H9 (cell line): Measurements from ENCODE around the gene WNT3A. TPM values are rescaled to one million over a fixed set of nuclear protein-coding genes. Genes with fewer than 3 reads are reported as not detected.

Experiments used
- DNase-seq: peaks from one replicate; pipeline ENCODE4 v3.0.0-alpha.2; 2017
- H2AFZ ChIP-seq: one replicate; pipeline ENCODE4 v1.6.1; 2013; ENCODE audit warnings: mild to moderate bottlenecking, low read length, control low read depth, moderate library complexity
- H2AK5ac ChIP-seq: 2 replicates; pipeline ENCODE4 v1.6.1; 2013; ENCODE audit warnings: low read length, control low read depth, mixed read lengths; ENCODE audit not compliant: insufficient read length
- H2BK120ac ChIP-seq: one replicate; pipeline ENCODE4 v1.6.1; 2013; ENCODE audit warnings: low read depth, mild to moderate bottlenecking, low read length, control low read depth, inconsistent platforms; ENCODE audit not compliant: poor library complexity, severe bottlenecking
- H2BK12ac ChIP-seq: 2 replicates; pipeline ENCODE4 v1.6.1; 2013; ENCODE audit warnings: low read length, control low read depth, mixed read lengths, low read depth; ENCODE audit not compliant: insufficient read length
- H2BK15ac ChIP-seq: 2 replicates; pipeline ENCODE4 v1.6.1; 2013; ENCODE audit warnings: low read depth, low read length, control low read depth
- H2BK20ac ChIP-seq: one replicate; pipeline ENCODE4 v1.6.1; 2013; ENCODE audit warnings: low read depth, mild to moderate bottlenecking, low read length, control low read depth, inconsistent platforms; ENCODE audit not compliant: poor library complexity, severe bottlenecking
- H2BK5ac ChIP-seq: 2 replicates; pipeline ENCODE4 v1.6.1; 2013; ENCODE audit warnings: low read length, control low read depth, mixed read lengths; ENCODE audit not compliant: insufficient read length
- H3K14ac ChIP-seq: 2 replicates; pipeline ENCODE4 v1.6.1; 2013; ENCODE audit warnings: low read length, control low read depth; ENCODE audit not compliant: insufficient read depth
- H3K18ac ChIP-seq: 2 replicates; pipeline ENCODE4 v1.6.1; 2013; ENCODE audit warnings: low read depth, mild to moderate bottlenecking, mixed read lengths, low read length, control low read depth; ENCODE audit not compliant: insufficient read length
- H3K23ac ChIP-seq: 2 replicates; pipeline ENCODE4 v1.6.1; 2013; ENCODE audit warnings: low read length, control low read depth, mixed read lengths, low read depth; ENCODE audit not compliant: insufficient read length
- H3K23me2 ChIP-seq: 2 replicates; pipeline ENCODE4 v1.6.1; 2013; ENCODE audit warnings: low read depth, mild to moderate bottlenecking, mixed read lengths, low read length, control low read depth; ENCODE audit not compliant: insufficient read length, poor library complexity, severe bottlenecking
- H3K27ac ChIP-seq: 2 replicates; pipeline ENCODE4 v1.5.1; 2013; ENCODE audit warnings: low read length, control low read depth, mixed read lengths, low read depth; ENCODE audit not compliant: insufficient read length
- H3K27me3 ChIP-seq: 2 replicates; pipeline ENCODE4 v1.6.1; 2013; ENCODE audit warnings: low read length, control low read depth, inconsistent platforms; ENCODE audit not compliant: insufficient read depth
- H3K4ac ChIP-seq: 2 replicates; pipeline ENCODE4 v1.6.1; 2013; ENCODE audit warnings: low read depth, mild to moderate bottlenecking, control low read depth, inconsistent platforms, low read length, moderate library complexity
- H3K4me1 ChIP-seq: 2 replicates; pipeline ENCODE4 v1.6.1; 2013; ENCODE audit warnings: low read length, control low read depth, inconsistent platforms; ENCODE audit not compliant: insufficient read depth
- H3K4me2 ChIP-seq: 2 replicates; pipeline ENCODE4 v1.6.1; 2013; ENCODE audit warnings: low read length, control low read depth, mixed read lengths; ENCODE audit not compliant: insufficient read length, insufficient read depth
- H3K56ac ChIP-seq: 2 replicates; pipeline ENCODE4 v1.6.1; 2013; ENCODE audit warnings: low read depth, mild to moderate bottlenecking, mixed read lengths, low read length, control low read depth; ENCODE audit not compliant: insufficient read length
- H3K79me1 ChIP-seq: 2 replicates; pipeline ENCODE4 v1.6.1; 2013; ENCODE audit warnings: low read depth, mild to moderate bottlenecking, moderate library complexity, low read length, control low read depth, inconsistent platforms; ENCODE audit not compliant: insufficient read depth, poor library complexity, severe bottlenecking
- H3K79me2 ChIP-seq: 2 replicates; pipeline ENCODE4 v1.6.1; 2013; ENCODE audit warnings: low read length, control low read depth, inconsistent platforms; ENCODE audit not compliant: insufficient read depth
- H3K9ac ChIP-seq: 2 replicates; pipeline ENCODE4 v1.6.1; 2013; ENCODE audit warnings: low read length, control low read depth, mixed read lengths; ENCODE audit not compliant: insufficient read length; ENCODE audit errors: extremely low read depth
- H3K9me3 ChIP-seq: one replicate; pipeline ENCODE4 v1.6.1; 2013; ENCODE audit warnings: low read depth, low read length, inconsistent platforms; ENCODE audit not compliant: control insufficient read depth
- H3T11ph ChIP-seq: one replicate; pipeline ENCODE4 v1.6.1; 2013; ENCODE audit warnings: mild to moderate bottlenecking, low read length, control low read depth, inconsistent platforms
- H4K20me1 ChIP-seq: one replicate; pipeline ENCODE4 v1.6.1; 2013; ENCODE audit not compliant: control insufficient read depth, insufficient read length, insufficient read depth
- H4K5ac ChIP-seq: 2 replicates; pipeline ENCODE4 v1.6.1; 2013; ENCODE audit warnings: low read depth, mild to moderate bottlenecking, mixed read lengths, low read length, control low read depth; ENCODE audit not compliant: insufficient read length
- H4K8ac ChIP-seq: replicated peaks from 2 replicates; pipeline ENCODE4 v1.6.1; 2013; ENCODE audit warnings: low read length, control low read depth, mixed read lengths, low read depth; ENCODE audit not compliant: insufficient read length
- H4K91ac ChIP-seq: 2 replicates; pipeline ENCODE4 v1.6.1; 2013; ENCODE audit warnings: low read depth, mild to moderate bottlenecking, moderate library complexity, mixed read lengths, low read length, control low read depth; ENCODE audit not compliant: insufficient read length
- H3K27ac Mint-ChIP-seq, 3 experiments: 2 replicates in 2 of 3; 3 replicates in 1 of 3; pipeline ENCODE4 v1.8.0; 2020 to 2021; ENCODE audit warnings: mixed read lengths in 3 of 3, mild to moderate bottlenecking in 1 of 3, moderate library complexity in 1 of 3
- H3K27me3 Mint-ChIP-seq: 2 replicates; pipeline ENCODE4 v1.8.0; 2021; ENCODE audit warnings: low read depth, mild to moderate bottlenecking, moderate library complexity, mixed read lengths
- H3K36me3 Mint-ChIP-seq, 3 experiments: 2 replicates in 2 of 3; 3 replicates in 1 of 3; pipeline ENCODE4 v1.8.0; 2020 to 2021; ENCODE audit warnings: low read depth in 3 of 3, mixed read lengths in 3 of 3; ENCODE audit not compliant: insufficient read depth in 1 of 3
- H3K4me1 Mint-ChIP-seq, 2 experiments: 2 replicates each; pipeline ENCODE4 v1.8.0; 2020; ENCODE audit warnings: mixed read lengths in 2 of 2
- H3K4me3 Mint-ChIP-seq, 2 experiments: 2 replicates in 1 of 2; 3 replicates in 1 of 2; pipeline ENCODE4 v1.8.0; 2020 to 2021; ENCODE audit warnings: mild to moderate bottlenecking in 2 of 2, mixed read lengths in 2 of 2, moderate library complexity in 1 of 2
- H3K9me3 Mint-ChIP-seq, 2 experiments: 2 replicates in 1 of 2; 3 replicates in 1 of 2; pipeline ENCODE4 v1.8.0; 2020; ENCODE audit warnings: mild to moderate bottlenecking in 2 of 2, mixed read lengths in 2 of 2, moderate library complexity in 1 of 2
- WGBS: extraction: QIAGEN DNeasy Blood & Tissue Kit; methylation state at CpG from one replicate; pipeline ENCODE4 v1.1.7; 2013; ENCODE audit warnings: missing lambda C conversion rate, low lambda C conversion rate, mixed read lengths; ENCODE audit not compliant: insufficient read length; ENCODE audit errors: extremely low coverage; 5-methylcytosine and 5-hydroxymethylcytosine counted together
- total RNA-seq: library from RNA; stranded (reverse); gene quantifications from 2 replicates; pipeline ENCODE4 v1.2.1, GENCODE V29; 2021
- TF ChIP-seq, protein P1 (sequence below): fragments of 200-600 bp; sonication (generic); conservative IDR thresholded peaks from 3 replicates; pipeline ENCODE4 v1.8.0; 2021; ENCODE audit warnings: antibody characterized with exemption, mild to moderate bottlenecking

Gene WNT3A
- total RNA-seq, 1 experiment from 2014 or later = 0.17 TPM

DNA sequence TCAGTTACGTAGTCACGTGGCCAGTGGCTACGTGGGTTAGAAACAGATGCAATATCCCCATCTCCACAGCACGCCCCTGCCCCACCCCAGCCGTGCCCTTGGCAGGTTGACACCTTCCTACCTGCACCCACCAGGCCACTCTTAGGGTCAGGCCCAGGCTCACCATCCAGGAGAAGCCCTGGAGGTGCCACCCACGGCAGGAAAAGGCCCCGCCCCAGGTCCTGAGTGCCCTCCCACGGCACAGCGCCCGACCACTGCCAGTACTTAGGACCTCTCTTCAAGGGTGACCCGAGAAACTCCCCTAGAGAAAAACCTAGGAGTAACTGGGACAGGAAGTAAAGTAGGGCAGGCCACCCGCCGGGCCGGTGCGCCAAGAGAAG, 94.8 kb downstream of the WNT3A start:
- H3K27ac Mint-ChIP-seq = no peak overlapping the region
- Histone ChIP-seq H3T11ph (no peak overlapping the region), H2BK12ac (no peak overlapping the region), H3K4me1 (no peaks in the 10 kb centered on the region), H3K14ac (no peak overlapping the region), H3K4ac (no peak overlapping the region), H3K23me2 (peaks cover 5% of the 10 kb centered on the region), H3K79me1 (no peaks in the 10 kb centered on the region), H4K91ac (no peak overlapping the region), H2AFZ (no peak overlapping the region), H4K8ac (no peak overlapping the region), H3K27ac (no peak overlapping the region), H3K9me3 (no peaks in the 10 kb centered on the region), H2BK20ac (no peak overlapping the region), H4K20me1 (no peaks in the 10 kb centered on the region), H3K56ac (no peak overlapping the region), H3K9ac (no peak overlapping the region), H4K5ac (no peak overlapping the region), H2BK5ac (no peak overlapping the region), H3K18ac (no peak overlapping the region), H2AK5ac (no peak overlapping the region), H3K23ac (no peak overlapping the region), H2BK120ac (no peak overlapping the region), H3K79me2 (no peaks in the 10 kb centered on the region), H3K4me2 (no peak overlapping the region), H2BK15ac (no peak overlapping the region), H3K27me3 (no peaks in the 10 kb centered on the region)
- peaks cover 3% of the 10 kb centered on the region; the same call in 1 of the 2 replicates for H3K27me3 Mint-ChIP-seq
- no CpG with 5 or more reads among the region's 15 CpGs for WGBS
- peak overlapping the region; percentile 82 to 95 for H3K4me3 Mint-ChIP-seq
- H3K36me3 Mint-ChIP-seq = peaks cover 27 to 57% (median 46%) of the 10 kb centered on the region in 3 experiments; a peak in 6 of 7 replicates
- TF ChIP-seq, protein P1, sequence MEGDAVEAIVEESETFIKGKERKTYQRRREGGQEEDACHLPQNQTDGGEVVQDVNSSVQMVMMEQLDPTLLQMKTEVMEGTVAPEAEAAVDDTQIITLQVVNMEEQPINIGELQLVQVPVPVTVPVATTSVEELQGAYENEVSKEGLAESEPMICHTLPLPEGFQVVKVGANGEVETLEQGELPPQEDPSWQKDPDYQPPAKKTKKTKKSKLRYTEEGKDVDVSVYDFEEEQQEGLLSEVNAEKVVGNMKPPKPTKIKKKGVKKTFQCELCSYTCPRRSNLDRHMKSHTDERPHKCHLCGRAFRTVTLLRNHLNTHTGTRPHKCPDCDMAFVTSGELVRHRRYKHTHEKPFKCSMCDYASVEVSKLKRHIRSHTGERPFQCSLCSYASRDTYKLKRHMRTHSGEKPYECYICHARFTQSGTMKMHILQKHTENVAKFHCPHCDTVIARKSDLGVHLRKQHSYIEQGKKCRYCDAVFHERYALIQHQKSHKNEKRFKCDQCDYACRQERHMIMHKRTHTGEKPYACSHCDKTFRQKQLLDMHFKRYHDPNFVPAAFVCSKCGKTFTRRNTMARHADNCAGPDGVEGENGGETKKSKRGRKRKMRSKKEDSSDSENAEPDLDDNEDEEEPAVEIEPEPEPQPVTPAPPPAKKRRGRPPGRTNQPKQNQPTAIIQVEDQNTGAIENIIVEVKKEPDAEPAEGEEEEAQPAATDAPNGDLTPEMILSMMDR = no peak
- H3K9me3 Mint-ChIP-seq = no peaks in the 10 kb centered on the region
- H3K4me1 Mint-ChIP-seq = peaks cover 11 to 12% of the 10 kb centered on the region in 2 experiments
- no peak for DNase-seq
